HL-60 (cell line): ENCODE data around the gene BCL2.

Experiments
- GABPA ChIP-seq: IDR thresholded peaks from 2 replicates; pipeline ENCODE4 v1.6.1; 2012; ENCODE audit warnings: low read depth
- TF ChIP-seq, protein P1 (sequence below): IDR thresholded peaks from one replicate; pipeline ENCODE4 v1.5.1; 2011; ENCODE audit warnings: low read length, control low read depth, inconsistent platforms; ENCODE audit not compliant: insufficient read depth

DNA sequence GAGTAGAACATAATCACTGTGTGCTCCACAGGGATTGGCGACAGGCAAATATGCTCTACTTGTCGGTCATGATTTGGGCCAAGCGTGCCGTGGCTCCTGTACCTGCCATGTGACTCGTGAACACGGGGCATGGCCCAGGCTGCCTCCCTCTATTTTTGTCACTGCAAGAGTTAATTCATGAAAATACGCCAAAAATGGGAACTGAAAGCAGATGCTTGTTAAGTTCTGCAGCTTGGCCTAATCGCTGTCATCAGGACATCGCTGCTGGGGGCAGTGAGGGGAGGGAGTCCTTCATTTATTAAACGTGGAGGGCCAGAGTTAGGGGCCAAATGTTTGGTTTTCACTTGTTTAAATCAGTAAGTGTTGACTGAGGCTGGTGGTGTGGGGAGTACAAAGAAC is 177.8 kb downstream of the BCL2 start:
- TF ChIP-seq, protein P1, sequence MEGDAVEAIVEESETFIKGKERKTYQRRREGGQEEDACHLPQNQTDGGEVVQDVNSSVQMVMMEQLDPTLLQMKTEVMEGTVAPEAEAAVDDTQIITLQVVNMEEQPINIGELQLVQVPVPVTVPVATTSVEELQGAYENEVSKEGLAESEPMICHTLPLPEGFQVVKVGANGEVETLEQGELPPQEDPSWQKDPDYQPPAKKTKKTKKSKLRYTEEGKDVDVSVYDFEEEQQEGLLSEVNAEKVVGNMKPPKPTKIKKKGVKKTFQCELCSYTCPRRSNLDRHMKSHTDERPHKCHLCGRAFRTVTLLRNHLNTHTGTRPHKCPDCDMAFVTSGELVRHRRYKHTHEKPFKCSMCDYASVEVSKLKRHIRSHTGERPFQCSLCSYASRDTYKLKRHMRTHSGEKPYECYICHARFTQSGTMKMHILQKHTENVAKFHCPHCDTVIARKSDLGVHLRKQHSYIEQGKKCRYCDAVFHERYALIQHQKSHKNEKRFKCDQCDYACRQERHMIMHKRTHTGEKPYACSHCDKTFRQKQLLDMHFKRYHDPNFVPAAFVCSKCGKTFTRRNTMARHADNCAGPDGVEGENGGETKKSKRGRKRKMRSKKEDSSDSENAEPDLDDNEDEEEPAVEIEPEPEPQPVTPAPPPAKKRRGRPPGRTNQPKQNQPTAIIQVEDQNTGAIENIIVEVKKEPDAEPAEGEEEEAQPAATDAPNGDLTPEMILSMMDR: no peak
- no peak for TF ChIP-seq GABPA
